ENCODE measurements around the gene CRK. TPM values are rescaled to one million over a fixed set of nuclear protein-coding genes. Genes with fewer than 3 reads are reported as not detected.

Gene CRK
- total and polyA plus RNA-seq, 10 of the 15 experiments (the other 5 are each of a cell fraction or from before 2014, with no cell fraction given) = 11.1 to 23.8 (median 20.5) TPM

DNA sequence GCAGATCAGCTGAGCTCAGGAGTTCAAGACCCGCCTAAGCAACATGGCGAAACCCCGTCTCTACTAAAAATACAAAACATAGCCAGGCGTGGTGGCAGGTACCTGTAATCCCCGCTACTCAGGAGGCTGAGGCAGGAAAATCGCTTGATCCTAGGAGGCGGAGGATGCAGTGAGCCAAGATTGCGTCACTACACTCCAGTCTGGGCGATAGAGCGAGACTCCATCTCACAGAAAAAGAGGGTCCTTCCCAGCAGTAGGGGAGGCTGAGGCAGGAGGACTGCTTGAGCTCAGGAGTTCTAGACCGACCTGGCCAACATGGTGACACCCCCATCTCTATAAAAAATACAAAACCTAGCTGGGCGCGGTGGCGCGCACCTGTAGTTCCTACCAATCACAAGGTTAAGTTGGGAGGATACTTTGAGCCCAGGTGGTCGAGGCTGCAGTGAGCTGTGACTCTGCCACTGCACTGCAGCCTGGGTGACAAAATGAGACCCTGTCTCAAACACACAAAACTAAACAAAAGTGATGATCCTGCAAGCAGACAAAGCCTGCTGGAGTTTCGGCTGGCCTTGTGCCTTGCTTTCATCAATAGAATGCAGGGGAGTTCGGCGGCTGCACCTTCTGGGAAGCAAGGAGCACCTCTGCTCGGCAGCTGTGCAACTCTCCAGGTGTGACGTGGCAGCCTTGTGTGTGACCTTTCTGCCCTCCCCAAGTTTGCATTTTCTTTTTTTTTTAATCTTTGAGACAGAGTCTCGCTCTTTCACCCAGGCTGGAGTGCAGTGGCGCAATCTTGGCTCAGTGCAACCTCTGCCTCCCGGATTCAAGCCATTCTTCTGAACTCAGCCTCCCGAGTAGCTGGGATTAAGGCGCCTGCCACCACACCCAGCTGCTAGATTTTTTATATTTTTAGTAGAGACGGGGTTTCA lies 43.6 kb downstream of the CRK start:
- Histone ChIP-seq H4K20me1 (ENCODE audit: control insufficient read depth, insufficient read depth) (no peaks in the 10 kb centered on the region), H3K9me3 (replicated peaks; ENCODE audit: control insufficient read depth, insufficient read depth, low read length) (no peaks in the 10 kb centered on the region), H3K4me3 (no peak overlapping the region), H3K4me1 (ENCODE audit: control insufficient read depth, insufficient read depth, low read length) (no peaks in the 10 kb centered on the region), H3K9ac (ENCODE audit: control insufficient read depth, insufficient read depth, low read length) (no peak overlapping the region), H3K27ac (ENCODE audit: control insufficient read depth, insufficient read depth) (no peak overlapping the region), H2AFZ (ENCODE audit: control insufficient read depth, low read depth, low read length) (no peak overlapping the region), H3K27me3 (replicated peaks in 1 of 2; ENCODE audit: control insufficient read depth in 2 of 2, insufficient read depth in 2 of 2, low read length in 1 of 2) (no peaks in the 10 kb centered on the region), H3K79me2 (ENCODE audit: control insufficient read depth, insufficient read depth, low read length) (no peaks in the 10 kb centered on the region), H3K4me2 (ENCODE audit: control insufficient read depth, insufficient read depth) (no peak overlapping the region), H3K36me3 (ENCODE audit: control insufficient read depth in 2 of 2, insufficient read depth in 2 of 2, low read length in 1 of 2) (no peaks in the 10 kb centered on the region)
- DNase-seq (ENCODE audit: low read depth, low spot score) (no peak), FAIRE-seq (no peak), ATAC-seq (no peak)
- TF ChIP-seq GABPA (IDR thresholded peaks at IDR 0.05; ENCODE audit: low read depth) (no peak), KLF5 (IDR thresholded peaks at IDR 0.05; ENCODE audit: partially characterized antibody) (no peak), EZH2 (IDR thresholded peaks at IDR 0.05; ENCODE audit: borderline replicate concordance, control insufficient read depth, low read depth, low read length) (no peak), BRCA1 (IDR thresholded peaks at IDR 0.05; ENCODE audit: low read depth, low read length) (no peak), MYC (IDR thresholded peaks at IDR 0.05; ENCODE audit: insufficient read depth, insufficient read length, insufficient replicate concordance, low read length, severe bottlenecking) (no peak), POLR2AphosphoS5 (IDR thresholded peaks at IDR 0.05; ENCODE audit: low read length) (no peak), POU2F2 (IDR thresholded peaks at IDR 0.05; ENCODE audit: borderline replicate concordance, low read depth, low read length) (no peak), TCF3 (IDR thresholded peaks at IDR 0.05; ENCODE audit: borderline replicate concordance, insufficient read depth, low read depth, low read length) (no peak), NRF1 (conservative IDR thresholded peaks at IDR 0.05; ENCODE audit: low read depth, low read length) (no peak), SIN3A (IDR thresholded peaks at IDR 0.05; ENCODE audit: low read depth, low read length) (no peak), HDAC6 (IDR thresholded peaks at IDR 0.05; ENCODE audit: unreplicated experiment) (no peak), BHLHE40 (IDR thresholded peaks at IDR 0.05; ENCODE audit: borderline replicate concordance in 1 of 2, low read depth in 2 of 2, low read length in 1 of 2) (no peak)
- TF ChIP-seq, protein P1, sequence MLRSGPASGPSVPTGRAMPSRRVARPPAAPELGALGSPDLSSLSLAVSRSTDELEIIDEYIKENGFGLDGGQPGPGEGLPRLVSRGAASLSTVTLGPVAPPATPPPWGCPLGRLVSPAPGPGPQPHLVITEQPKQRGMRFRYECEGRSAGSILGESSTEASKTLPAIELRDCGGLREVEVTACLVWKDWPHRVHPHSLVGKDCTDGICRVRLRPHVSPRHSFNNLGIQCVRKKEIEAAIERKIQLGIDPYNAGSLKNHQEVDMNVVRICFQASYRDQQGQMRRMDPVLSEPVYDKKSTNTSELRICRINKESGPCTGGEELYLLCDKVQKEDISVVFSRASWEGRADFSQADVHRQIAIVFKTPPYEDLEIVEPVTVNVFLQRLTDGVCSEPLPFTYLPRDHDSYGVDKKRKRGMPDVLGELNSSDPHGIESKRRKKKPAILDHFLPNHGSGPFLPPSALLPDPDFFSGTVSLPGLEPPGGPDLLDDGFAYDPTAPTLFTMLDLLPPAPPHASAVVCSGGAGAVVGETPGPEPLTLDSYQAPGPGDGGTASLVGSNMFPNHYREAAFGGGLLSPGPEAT (IDR thresholded peaks at IDR 0.05; ENCODE audit: low read depth) = no peak
- WGBS (ENCODE audit: insufficient coverage, insufficient replicate concordance, low lambda C conversion rate, missing lambda C conversion rate) = 65% methylated on average over 27 of the region's 27 CpGs
- BruUV-seq (replicated peaks) = no TSS peak
- SMC1A ChIA-PET (ENCODE audit: uncharacterized antibody, unreplicated experiment) = interaction anchor here (1.7 kb wide), 1 partner anchor 47 kb away, joined by 5 read pairs; no protein-coding TSS in a partner anchor
- RAD21 ChIA-PET (ENCODE audit: unreplicated experiment) = interaction anchor here (2.2 kb wide), 1 partner anchor 47 kb away, joined by 7 read pairs; no protein-coding TSS in a partner anchor
- in situ Hi-C loops (cut with MboI) (no loop called here), intact Hi-C loops (cut with micrococcal nuclease; ENCODE audit: unreplicated experiment) (no loop called here)
- POLR2A ChIA-PET = no interaction called here
- CTCF ChIA-PET = no interaction called here
